Small intestine (tissue), 7 donors: ENCODE data around the gene MNAT1. TPM values are rescaled to one million over a fixed set of nuclear protein-coding genes. Genes with fewer than 3 reads are reported as not detected.
"Not testable (repeated sequence)": the region's sequence is repeated elsewhere in the genome, so short reads cannot be mapped to it uniquely, and the experiment has no call there.

ENCODE experiments used
- DNase-seq, 2 donors: peaks; one replicate each; pipeline versions ENCODE4 v3.0.0 to v3.0.0-alpha.2; 2013
- FAIRE-seq: peaks from 2 replicates; lab custom pipeline; 2012; peaks lifted over from hg19 to GRCh38; lab: Jason Lieb, UNC
- H3K27ac ChIP-seq, 3 donors: one replicate each; pipeline ENCODE4 v1.5.1; 2013; ENCODE audit warnings: low read length in 2 of 3, mild to moderate bottlenecking in 2 of 3, control low read depth in 1 of 3, inconsistent platforms in 1 of 3, low read depth in 1 of 3, moderate library complexity in 1 of 3
- H3K27me3 ChIP-seq, 3 donors: one replicate each; pipeline ENCODE4 v1.6.1; 2013; ENCODE audit warnings: low read length in 3 of 3, inconsistent platforms in 1 of 3; ENCODE audit not compliant: control insufficient read depth in 3 of 3, insufficient read depth in 3 of 3
- H3K36me3 ChIP-seq, 3 donors: one replicate each; pipeline ENCODE4 v1.6.1; 2013; ENCODE audit warnings: low read length in 3 of 3, inconsistent platforms in 1 of 3, low read depth in 1 of 3, mild to moderate bottlenecking in 1 of 3, moderate library complexity in 1 of 3; ENCODE audit not compliant: control insufficient read depth in 3 of 3, insufficient read depth in 2 of 3
- H3K4me1 ChIP-seq, 3 donors: one replicate each; pipeline ENCODE4 v1.6.1; 2013; ENCODE audit warnings: low read length in 2 of 3, inconsistent platforms in 1 of 3, low read depth in 1 of 3, mild to moderate bottlenecking in 1 of 3, moderate library complexity in 1 of 3; ENCODE audit not compliant: control insufficient read depth in 3 of 3, insufficient read depth in 2 of 3
- H3K4me3 ChIP-seq, 3 donors: one replicate each; pipeline ENCODE4 v1.5.1; 2013; ENCODE audit warnings: low read length in 3 of 3, control low read depth in 1 of 3, inconsistent platforms in 1 of 3, low read depth in 1 of 3, mild to moderate bottlenecking in 1 of 3, moderate library complexity in 1 of 3
- H3K9me3 ChIP-seq, 2 donors: one replicate each; pipeline ENCODE4 v1.6.1; 2013; ENCODE audit warnings: low read depth in 1 of 2, low read length in 1 of 2; ENCODE audit not compliant: control insufficient read depth in 2 of 2, insufficient read depth in 1 of 2
- WGBS, 3 donors: extraction: QIAGEN DNeasy Blood & Tissue Kit; methylation state at CpG; one replicate each; pipeline ENCODE4 v1.1.7; 2013; 5-methylcytosine and 5-hydroxymethylcytosine counted together
- polyA plus RNA-seq, 4 donors: library from polyadenylated mRNA; stranded (reverse) in 3 of 4; unstranded in 1 of 4; fragments of 200-250 nt in 3 of 4; fragments of 120-200 nt in 1 of 4; gene quantifications; one replicate each; pipeline versions ENCODE4 v1.2.1 to v1.2.3, GENCODE V29; 2013
- donor health status: healthy with polysubstance abuse.
- donor health status: control.
- donor health status: control.
- donor health status: Bipolar disorder and iron deficiency.
- donor health status: healthy.

Gene MNAT1
- polyA plus RNA-seq, 4 donors: 9.5 to 28.7 (median 12.8) TPM

DNA sequence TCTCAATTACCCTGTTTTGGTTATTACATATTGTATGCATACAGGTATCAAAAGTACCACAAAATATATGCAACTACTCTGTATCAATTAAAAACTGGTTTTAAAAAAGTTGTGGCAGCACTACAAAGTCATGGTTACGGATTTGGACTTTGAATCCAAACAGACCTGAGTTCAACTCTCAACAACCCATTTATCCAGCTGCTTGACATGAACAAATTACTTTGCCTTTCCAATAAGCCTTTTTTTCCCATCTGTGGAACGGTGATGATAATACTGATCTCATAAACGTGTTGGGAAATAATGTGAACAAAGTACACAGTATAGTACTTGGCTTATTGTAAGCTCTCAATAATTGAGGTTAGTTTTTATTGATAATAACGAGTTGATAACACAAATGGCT lies 85.0 kb downstream of the MNAT1 start:
- FAIRE-seq (peak; percentile 65), DNase-seq (peak; percentile 80 to 91)
- Histone ChIP-seq H3K4me1 (no peaks in the 10 kb centered on the region), H3K27ac (no peak overlapping the region), H3K4me3 (no peak overlapping the region), H3K27me3 (no peaks in the 10 kb centered on the region), H3K36me3 (peaks cover 0 to 3% (median 0%) of the 10 kb centered on the region in 3 donors), H3K9me3 (no peaks in the 10 kb centered on the region)
- 13 to 60% (median 45%) methylated on average over 4 of the region's 4 CpGs for WGBS, 3 donors

- peaks cover 2 to 29% (median 4%) of the 10 kb centered on the region in 3 donors for H3K36me3 ChIP-seq
- no peak overlapping the region for H3K4me3 ChIP-seq
- H3K9me3 ChIP-seq: peaks cover 2 to 6% of the 10 kb centered on the region in 2 donors
- no peak overlapping the region for H3K27ac ChIP-seq
- DNase-seq (no peak), FAIRE-seq (no peak)
- WGBS, 3 donors: 95 to 100% (median 97%) methylated on average over 5 of the region's 5 CpGs
- H3K4me1 ChIP-seq: no peaks in the 10 kb centered on the region
- H3K27me3 ChIP-seq: no peaks in the 10 kb centered on the region
Measured at GRCh38 chr14:60838601-60839000, 104.0 kb downstream of the MNAT1 start.

- no peak for DNase-seq
- 75 to 88% (median 83%) methylated on average over 2 of the region's 2 CpGs for WGBS, 3 donors
- Histone ChIP-seq H3K27ac (no peak overlapping the region), H3K4me1 (no peaks in the 10 kb centered on the region), H3K27me3 (no peaks in the 10 kb centered on the region), H3K9me3 (peaks cover 2 to 6% of the 10 kb centered on the region in 2 donors), H3K4me3 (no peak overlapping the region), H3K36me3 (peaks cover 2 to 29% (median 4%) of the 10 kb centered on the region in 3 donors)
- no peak for FAIRE-seq
Measured at GRCh38 chr14:60839057-60839456, 104.5 kb downstream of the MNAT1 start.

DNA sequence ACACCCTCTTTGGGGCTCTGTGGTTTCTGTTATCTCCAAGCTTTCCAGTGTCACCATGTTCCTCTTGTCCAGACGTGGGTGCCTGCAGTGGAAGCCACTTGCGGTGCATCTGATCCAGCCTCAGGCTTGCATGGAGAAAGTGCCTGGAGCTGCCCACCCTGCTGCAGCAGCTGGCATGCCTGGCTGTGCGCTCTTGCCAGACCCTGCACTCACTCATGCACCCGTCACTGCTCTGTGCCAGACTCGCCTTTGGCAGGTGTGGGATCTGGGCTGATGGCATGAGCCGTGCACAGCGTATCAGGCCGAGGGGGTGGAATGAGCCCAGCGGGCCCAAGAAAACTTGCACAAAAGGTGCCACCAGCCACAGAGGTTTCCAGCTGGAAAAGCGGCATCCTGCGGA lies 105.1 kb downstream of the MNAT1 start:
- WGBS, 3 donors: 97 to 98% (median 97%) methylated on average over 11 of the region's 11 CpGs
- Histone ChIP-seq H3K27ac (no peak overlapping the region), H3K4me3 (no peak overlapping the region), H3K27me3 (no peaks in the 10 kb centered on the region), H3K9me3 (peaks cover 2 to 6% of the 10 kb centered on the region in 2 donors), H3K4me1 (no peaks in the 10 kb centered on the region), H3K36me3 (peaks cover 2 to 29% (median 4%) of the 10 kb centered on the region in 3 donors)
- DNase-seq (no peak), FAIRE-seq (no peak)

GRCh38 chr14:60840313-60840712 lies 105.8 kb downstream of the MNAT1 start:
- WGBS, 3 donors: 97 to 100% (median 98%) methylated on average over 1 of the region's 1 CpG
- DNase-seq (no peak), FAIRE-seq (no peak)
- Histone ChIP-seq H3K4me1 (no peaks in the 10 kb centered on the region), H3K36me3 (peaks cover 2 to 29% (median 4%) of the 10 kb centered on the region in 3 donors), H3K27ac (no peak overlapping the region), H3K4me3 (no peak overlapping the region), H3K27me3 (no peaks in the 10 kb centered on the region), H3K9me3 (peaks cover 2 to 6% of the 10 kb centered on the region in 2 donors)

GRCh38 chr14:60845523-60845922 lies 111.0 kb downstream of the MNAT1 start:
- Histone ChIP-seq H3K27ac (no peak overlapping the region), H3K27me3 (no peaks in the 10 kb centered on the region), H3K4me1 (no peaks in the 10 kb centered on the region), H3K9me3 (peaks cover 0 to 4% of the 10 kb centered on the region in 2 donors), H3K4me3 (no peak overlapping the region), H3K36me3 (peaks cover 0 to 6% (median 0%) of the 10 kb centered on the region in 3 donors)
- 31 to 71% (median 53%) methylated on average over 1 of the region's 1 CpG for WGBS, 3 donors
- FAIRE-seq (peak; percentile 23), DNase-seq (no peak)

- Histone ChIP-seq H3K9me3 (peaks cover 0 to 4% of the 10 kb centered on the region in 2 donors), H3K36me3 (peaks cover 0 to 8% (median 0%) of the 10 kb centered on the region in 3 donors), H3K27me3 (no peaks in the 10 kb centered on the region), H3K4me3 (no peak overlapping the region), H3K27ac (no peak overlapping the region), H3K4me1 (no peaks in the 10 kb centered on the region)
- DNase-seq (no peak), FAIRE-seq (no peak)
- 97 to 100% (median 98%) methylated on average over 2 of the region's 2 CpGs for WGBS, 3 donors
Measured at GRCh38 chr14:60848066-60848465, 113.5 kb downstream of the MNAT1 start.

GRCh38 chr14:60851692-60852091 lies 117.1 kb downstream of the MNAT1 start:
- DNase-seq, H3K9me3 ChIP-seq, H3K27ac ChIP-seq, FAIRE-seq, H3K4me1 ChIP-seq, H3K27me3 ChIP-seq, H3K4me3 ChIP-seq: not testable (repeated sequence)
- 92 to 99% (median 96%) methylated on average over 5 of the region's 5 CpGs for WGBS, 3 donors
- H3K36me3 ChIP-seq: peaks cover 0 to 19% (median 0%) of the 10 kb centered on the region in 3 donors

GRCh38 chr14:60856111-60856510 lies 121.5 kb downstream of the MNAT1 start:
- FAIRE-seq: no peak
- Histone ChIP-seq H3K36me3 (peaks cover 0 to 13% (median 0%) of the 10 kb centered on the region in 3 donors), H3K27ac (no peak overlapping the region), H3K4me1 (no peaks in the 10 kb centered on the region), H3K27me3 (no peaks in the 10 kb centered on the region), H3K4me3 (no peak overlapping the region), H3K9me3 (peaks cover 0 to 6% of the 10 kb centered on the region in 2 donors)
- no peak for DNase-seq
- 65 to 75% (median 70%) methylated on average over 2 of the region's 2 CpGs for WGBS, 3 donors
